Right renal cortex interstitium (tissue), 3 donors: ENCODE data around the gene SULT1A4. TPM values are rescaled to one million over a fixed set of nuclear protein-coding genes. Genes with fewer than 3 reads are reported as not detected.
"Not testable (repeated sequence)": the region's sequence is repeated elsewhere in the genome, so short reads cannot be mapped to it uniquely, and the experiment has no call there.

Experiments used
- DNase-seq, 3 donors: peaks; one replicate each; pipeline ENCODE4 v3.0.0-alpha.2; 2013; ENCODE audit warnings: low read depth in 3 of 3, low spot score in 2 of 3
- polyA plus RNA-seq, 3 donors: library from polyadenylated mRNA; unstranded; fragments of 120-200 nt; gene quantifications; one replicate each; pipeline ENCODE4 v1.2.1, GENCODE V29; 2013; ENCODE audit not compliant: insufficient read length in 3 of 3

The SULT1A4 gene
- 10 to 100 TPM; 11.7 to 20.3 (median 18.8) TPM for polyA plus RNA-seq

DNA sequence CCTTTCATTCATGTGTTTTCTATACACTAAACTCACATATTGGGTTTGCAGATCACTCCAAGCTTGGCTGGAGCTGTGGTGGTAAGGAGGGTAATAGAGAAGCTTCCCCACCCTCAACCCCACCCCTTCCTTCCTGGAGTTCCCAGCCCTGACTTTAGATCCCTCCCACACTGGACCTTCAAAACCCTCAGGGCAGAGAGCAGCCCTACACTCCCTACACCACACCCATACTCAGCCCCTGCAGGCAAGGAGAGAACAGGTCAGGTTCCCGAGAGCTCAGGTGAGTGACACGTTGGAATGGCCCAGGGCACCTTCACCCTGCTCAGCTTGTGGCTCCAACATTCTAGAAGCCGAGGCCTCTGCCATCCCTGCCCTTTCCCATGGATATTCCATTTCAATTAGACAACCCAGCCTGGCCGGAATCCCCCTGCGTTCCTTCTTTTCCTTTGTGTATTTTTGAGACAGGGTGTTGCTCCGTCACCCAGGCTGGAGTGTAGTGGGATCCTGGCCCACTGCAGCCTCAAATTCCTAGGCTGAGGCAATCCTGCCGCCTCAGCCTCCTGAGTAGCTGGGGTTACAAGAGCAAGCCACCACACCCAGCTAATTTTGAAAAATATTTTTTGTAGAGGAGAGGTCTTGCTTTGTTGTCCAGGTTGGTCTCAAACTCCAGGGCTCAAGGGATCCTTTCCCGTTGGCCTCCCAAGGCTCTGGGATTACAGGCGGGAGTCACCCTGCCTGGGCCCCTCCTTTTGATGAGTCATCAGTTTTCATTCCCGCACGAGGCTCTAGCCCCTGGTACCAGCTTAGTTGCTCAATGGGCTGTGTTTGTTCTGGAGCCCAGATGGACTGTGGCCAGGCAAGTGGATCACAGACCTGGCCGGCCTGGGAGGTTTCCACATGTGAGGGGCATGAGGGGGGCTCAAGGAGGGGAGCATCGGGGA, at the start of gene SULT1A4:
Gene SULT1A4, plus strand, starts transcription at position 208 of the 941 bp plus-strand sequence. CDS start 1,473 bp downstream, outside the sequence.
- DNase-seq = not testable (repeated sequence)

DNA sequence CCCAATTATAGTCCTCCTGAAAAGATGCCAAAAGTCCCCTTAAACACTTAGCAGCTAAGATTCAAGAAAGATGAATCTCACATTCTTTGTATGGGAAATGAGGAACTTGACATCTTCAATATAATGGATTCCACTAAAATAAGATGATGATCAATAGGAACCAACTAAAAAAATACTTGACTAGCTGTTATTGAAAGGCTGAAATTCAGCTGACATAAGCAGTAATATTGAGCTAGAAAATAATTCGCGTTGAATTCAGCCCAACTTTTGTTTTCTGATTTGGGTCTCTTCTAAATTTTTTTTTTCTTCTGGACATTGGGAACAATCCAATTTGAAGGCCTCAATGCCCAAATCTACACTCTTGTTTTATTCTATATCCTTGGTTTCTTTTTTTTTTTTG, 36.1 kb upstream of the SULT1A4 start:
- not testable (repeated sequence) for DNase-seq

DNA sequence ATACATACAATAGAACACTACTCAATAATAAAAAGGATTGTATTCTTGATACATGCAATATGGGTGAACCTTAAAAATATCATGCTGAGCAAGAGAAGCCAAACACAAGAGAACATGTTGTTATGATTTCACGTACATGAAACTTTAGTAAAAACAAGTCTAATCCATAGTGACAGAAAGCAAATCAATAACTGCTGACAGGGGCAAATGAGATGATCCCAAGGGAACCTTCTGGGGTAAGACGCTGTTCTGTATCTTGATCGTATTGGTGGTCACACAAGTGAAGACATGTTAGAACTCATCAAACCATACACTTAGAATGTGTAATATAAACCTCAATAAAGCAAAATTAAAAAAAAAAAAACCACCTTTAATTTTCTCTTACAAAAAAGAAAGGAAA, 34.3 kb upstream of the SULT1A4 start:
- not testable (repeated sequence) for DNase-seq

DNA sequence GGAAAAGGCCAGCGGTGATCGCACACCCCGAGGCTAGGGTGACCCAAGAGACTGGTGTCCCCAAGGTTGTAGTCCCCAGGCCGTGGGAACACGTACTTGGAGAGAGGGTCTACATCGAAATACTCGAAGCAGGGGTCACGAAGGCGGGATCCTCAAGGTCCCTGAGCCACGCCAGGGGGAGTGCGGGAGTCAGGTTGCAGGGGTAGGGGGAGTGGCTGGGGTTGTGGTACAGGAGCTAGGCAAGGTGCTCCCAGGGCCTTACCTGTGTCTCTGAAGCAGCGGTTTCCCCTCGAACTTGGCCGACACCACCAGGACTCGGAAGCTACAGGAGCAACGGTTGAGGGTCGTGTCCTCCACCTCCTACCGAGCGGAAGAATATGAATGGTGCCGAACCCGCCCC, 6.0 kb upstream of the SULT1A4 start:
- not testable (repeated sequence) for DNase-seq

DNA sequence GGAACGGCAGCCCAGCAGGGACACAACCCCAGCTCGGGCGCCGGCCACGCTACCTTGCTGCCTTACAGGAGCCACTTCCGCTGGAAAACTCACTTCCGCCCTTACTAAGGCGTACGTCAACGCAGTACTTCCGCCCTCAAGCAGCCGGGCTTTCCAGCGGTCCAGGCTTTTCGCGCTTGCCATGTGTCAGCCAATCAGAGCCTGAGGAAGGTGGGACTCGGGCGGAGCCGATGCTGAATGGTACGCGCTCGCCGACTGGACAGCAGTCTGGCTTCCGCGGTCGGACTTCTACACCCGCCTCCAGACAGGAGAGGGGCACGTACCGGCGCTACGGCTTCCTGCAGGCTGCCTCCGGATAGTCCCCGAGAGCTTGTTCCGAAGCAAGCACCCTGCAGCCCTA, 5.4 kb upstream of the SULT1A4 start, which contains the start of the genes BOLA2 and SLX1B:
Gene BOLA2, minus strand, starts transcription at position 83 of the 400 bp plus-strand sequence. CDS start 98 bp downstream, outside the sequence.
Gene SLX1B, plus strand, starts transcription at position 265 of the 400 bp plus-strand sequence.
- DNase-seq = not testable (repeated sequence)

DNA sequence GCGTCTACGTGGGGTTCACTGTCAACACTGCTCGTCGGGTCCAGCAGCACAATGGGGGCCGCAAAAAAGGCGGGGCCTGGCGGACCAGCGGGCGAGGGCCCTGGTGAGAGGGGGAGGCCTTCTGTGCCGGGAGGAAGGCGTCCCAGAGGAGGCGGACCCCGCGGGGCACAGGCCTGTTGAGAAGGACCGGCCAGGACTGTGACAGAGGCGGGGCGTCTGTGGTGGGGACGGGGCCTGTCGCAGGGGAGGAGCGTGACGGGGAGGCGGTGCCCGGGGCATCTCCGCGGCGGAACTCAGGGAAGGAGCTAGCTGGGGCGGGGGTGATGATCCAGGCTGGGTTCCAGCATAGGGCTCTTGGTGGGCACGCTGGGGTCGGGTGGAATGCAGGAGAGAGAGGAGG, 4.9 kb upstream of the SULT1A4 start:
- DNase-seq = not testable (repeated sequence)

DNA sequence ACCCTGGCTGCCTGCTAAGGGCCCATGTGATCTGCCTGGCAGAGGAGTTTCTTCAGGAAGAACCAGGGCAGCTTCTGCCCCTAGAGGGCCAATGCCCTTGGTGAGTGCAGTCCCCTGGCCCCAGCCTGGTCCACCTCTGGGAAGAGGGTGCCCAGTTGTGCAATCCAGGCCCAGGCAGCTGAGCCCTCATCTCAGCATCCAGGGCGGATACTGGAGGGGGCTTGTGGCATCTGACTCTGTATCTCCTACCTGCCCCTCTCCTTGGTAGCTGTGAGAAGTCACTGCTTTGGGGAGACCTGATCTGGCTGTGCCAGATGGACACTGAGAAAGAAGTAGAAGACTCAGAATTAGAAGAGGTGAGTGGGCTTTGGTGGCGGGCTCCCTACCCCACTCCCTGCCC, 2.1 kb upstream of the SULT1A4 start:
- DNase-seq = not testable (repeated sequence)

DNA sequence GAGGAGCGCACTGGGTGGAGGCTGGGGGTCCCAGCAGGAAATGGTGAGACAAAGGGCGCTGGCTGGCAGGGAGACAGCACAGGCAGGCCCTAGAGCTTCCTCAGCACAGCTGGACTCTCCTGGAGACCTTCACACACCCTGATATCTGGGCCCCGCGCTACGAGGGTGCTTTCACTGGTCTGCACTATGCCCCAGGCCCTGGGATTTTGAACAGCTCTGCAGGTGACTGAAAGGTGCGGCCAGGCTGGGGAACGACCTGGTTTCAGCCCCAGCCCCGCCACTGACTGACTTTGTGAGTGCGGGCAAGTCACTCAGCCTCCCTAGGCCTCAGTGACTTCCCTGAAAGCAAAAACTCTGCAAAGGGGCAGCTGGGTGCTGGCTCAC, 926 bp downstream of the SULT1A4 start:
- DNase-seq = not testable (repeated sequence)

DNA sequence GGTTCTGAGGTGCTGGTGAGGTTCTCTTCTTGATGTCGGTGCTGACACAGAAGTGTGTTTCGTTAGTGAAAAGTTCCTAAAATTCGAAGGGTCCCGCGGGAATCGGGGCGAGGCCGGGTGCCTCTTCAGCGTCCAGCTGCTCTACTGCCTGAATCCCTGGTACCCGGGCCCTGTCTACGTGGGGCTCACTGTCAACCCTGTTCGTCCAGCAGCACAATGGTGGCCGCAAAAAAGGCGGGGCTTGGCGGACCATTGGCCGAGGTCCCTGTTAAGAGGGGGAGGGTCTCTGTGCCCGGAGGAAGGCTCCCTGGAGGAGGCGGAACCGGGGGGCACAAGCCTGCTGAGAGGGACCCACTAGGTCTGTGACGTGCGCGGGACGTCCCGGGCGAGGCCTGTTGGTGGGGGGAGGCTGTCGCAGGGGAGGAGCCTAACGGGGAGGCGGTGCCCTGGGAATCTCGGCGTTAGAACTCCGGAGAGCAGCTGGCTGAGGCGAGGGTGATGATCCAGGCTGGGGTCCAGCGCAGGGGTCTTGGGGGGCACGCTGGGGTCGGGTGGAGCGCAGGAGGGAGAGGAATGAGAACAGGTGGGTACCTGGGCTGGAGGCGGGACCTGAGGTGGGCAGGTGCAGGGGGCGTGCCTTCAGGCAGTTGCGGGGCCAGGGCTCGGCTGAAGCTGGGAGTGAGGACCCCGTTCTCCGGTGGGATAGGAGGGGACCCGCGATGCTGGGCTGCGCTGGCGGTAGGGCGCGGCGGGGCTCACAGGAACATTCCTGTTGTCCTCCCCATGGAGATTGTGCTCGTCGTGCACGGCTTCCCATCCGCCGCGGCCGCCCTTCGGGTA, 6.5 kb downstream of the SULT1A4 start:
- not testable (repeated sequence) for DNase-seq

DNA sequence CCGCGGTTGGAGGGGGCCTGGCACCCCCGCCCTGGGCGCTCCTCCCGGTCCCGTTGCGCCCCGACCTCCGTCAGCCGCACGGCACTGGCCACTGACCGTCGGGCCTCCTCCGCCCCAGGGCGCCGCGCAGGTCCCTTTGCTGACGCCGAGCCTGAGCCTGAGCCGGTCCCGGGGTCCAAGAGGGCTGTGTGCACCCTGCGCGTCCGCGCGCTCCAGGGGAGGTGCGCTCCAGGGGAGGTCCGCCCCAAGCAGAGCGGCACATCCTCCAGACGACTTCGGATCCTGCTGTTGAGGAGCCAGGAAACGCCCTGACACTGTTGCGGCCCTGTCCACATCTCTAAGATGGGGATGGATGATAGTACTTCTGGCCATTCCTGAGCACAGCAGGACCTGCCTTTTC, 7.2 kb downstream of the SULT1A4 start:
- not testable (repeated sequence) for DNase-seq

DNA sequence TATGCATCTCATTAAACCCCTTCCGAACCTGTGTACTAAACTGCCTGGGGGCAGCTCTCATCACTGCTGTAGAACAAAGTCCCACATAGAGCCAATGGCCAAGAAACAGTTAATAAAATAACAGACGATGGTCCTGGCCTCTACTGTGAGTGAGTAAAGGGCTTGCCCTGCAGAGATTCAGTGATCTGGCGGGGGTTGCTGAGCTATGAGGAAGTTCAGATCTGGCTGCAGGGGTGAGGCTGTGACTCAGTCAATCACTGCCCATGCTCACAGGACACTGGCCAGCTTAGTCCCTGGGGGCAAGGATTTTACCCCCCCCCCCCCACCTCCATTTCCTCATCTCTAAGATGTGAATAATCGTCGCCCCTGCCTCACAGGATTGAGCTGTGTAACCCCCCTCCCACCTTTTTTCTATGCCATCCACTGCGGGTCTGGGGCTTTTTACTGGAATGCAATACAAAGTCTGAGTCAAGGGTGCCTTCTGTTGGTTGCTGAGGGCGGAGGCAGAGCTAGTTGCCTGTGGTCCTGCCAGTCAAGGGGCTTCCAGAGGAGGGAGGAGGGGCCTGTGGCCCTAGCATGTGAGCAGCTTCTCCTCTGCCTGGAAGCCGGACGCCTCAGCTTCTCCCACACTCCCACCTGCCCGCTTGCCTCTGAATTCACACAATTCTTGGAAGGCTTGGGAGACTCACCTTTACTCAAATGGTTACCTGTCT, 8.1 kb downstream of the SULT1A4 start:
- not testable (repeated sequence) for DNase-seq

DNA sequence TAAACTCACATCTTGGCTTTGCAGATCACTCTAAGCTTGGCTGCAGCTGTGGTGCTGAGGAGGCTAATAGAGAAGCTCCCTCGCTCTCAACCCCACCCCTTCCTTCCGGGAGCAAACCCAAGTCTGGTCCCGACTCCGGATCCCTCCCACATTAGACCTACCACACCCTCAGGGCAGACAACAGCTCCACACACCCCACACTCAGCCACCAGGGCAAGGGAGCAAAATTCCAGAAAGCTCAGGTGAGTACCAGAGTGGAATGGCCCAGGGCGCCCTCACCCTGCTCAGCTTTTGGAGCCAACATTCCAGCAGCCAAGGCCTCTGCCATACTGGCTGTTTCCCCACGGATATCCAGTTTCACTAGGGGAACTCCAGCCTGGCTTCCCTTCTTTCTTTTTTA, 9.9 kb downstream of the SULT1A4 start:
- DNase-seq = not testable (repeated sequence)

DNA sequence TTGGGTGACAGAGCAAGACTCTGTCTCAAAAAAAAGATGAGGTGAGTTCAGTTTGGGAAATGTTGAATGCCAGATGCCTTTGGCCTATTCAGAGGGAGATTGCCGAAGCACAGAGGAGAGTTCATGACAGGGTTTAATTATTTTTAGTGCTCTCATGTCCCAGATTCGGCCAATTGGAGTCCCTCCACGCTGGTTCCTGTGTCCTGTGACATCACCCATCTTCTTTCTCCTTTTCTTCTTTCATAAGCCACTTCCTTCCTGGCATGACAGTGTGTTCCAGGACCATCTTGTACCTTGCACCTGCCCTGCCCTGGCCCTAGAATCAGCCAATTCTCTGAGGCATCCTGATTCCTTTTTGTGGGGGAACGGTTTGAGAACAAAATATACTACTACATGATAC, 12.4 kb downstream of the SULT1A4 start:
- DNase-seq = not testable (repeated sequence)

DNA sequence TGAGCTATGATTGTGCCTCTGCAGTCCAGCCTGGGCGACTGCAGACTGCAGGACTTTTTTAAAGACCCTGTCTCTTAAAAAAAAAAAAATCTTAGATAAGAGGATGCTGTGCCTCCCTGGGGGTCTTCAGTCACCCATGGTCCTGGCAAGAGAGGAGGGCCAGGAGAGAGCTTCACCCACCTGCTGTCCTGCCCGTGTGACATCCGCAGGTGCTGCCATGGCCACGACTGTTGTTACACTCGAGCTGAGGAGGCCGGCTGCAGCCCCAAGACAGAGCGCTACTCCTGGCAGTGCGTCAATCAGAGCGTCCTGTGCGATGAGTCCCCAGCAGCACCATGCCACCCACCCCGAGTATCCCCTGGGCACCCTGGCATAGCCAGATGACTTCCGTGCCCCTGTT, 22.6 kb downstream of the SULT1A4 start:
- DNase-seq = not testable (repeated sequence)

DNA sequence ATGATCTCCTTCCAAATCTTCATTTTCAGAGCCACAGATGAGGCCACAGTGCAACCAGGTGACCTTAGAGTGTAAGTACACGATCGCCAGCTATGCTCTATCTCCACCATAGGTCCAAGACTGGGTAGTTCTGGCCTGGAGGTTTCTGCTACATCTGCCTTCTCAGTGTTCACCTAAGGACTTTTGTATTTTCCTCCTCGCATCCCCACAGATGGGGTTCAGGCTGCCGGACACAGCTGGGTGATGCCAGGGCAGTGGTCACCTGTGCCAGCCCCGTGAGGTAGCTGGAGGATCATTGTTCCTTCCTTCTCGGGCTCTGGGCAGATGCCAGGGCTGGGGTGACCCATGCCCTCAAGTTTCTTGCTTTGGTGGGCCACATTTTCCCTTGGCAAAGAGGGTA, 46.6 kb downstream of the SULT1A4 start, which contains the start of gene NPIPB12:
Gene NPIPB12, minus strand, starts transcription at position 101 of the 400 bp plus-strand sequence.
- not testable (repeated sequence) for DNase-seq

Other genes with a start within 250 kb of the SULT1A4 start
- gene NPIPB11, start 53.2 kb upstream of the SULT1A4 start, polyA plus RNA-seq = under 1 TPM; 0.57 to 0.71 (median 0.61) TPM
- gene BOLA2, start 5.6 kb upstream of the SULT1A4 start, polyA plus RNA-seq = 1 to 10 TPM; 6.3 to 9.4 (median 8.8) TPM
- gene SLX1B, start 5.4 kb upstream of the SULT1A4 start, polyA plus RNA-seq = 10 to 100 TPM; 10.1 to 13.0 (median 12.4) TPM
- gene NPIPB12, start 46.5 kb downstream of the SULT1A4 start, polyA plus RNA-seq = 10 to 100 TPM; 17.7 to 29.4 (median 18.4) TPM
- gene SPN, start 203.3 kb downstream of the SULT1A4 start, polyA plus RNA-seq = 1 to 10 TPM; 2.2 to 2.6 (median 2.6) TPM
- 100 to 1,000 TPM; 115 to 144 (median 131) TPM for gene QPRT, start 219.3 kb downstream of the SULT1A4 start, polyA plus RNA-seq